ENCODE data around the gene DAAM2.

- TF ChIP-seq CTCF (conservative IDR thresholded peaks at IDR 0.05) (peak; percentile 9; the same call in 1 of the 2 replicates), ZFX (IDR thresholded peaks at IDR 0.05) (no peak)
These were observed 865 bp upstream of the DAAM2 start for GRCh38 chr6:39791311-39791710.

All from C4-2B (cell line).